HG02610 (cell line): ENCODE measurements around the gene OCA2.

Source experiments
- ATAC-seq: cut with Tn5 transposase; IDR thresholded peaks from one replicate; pipeline ENCODE4 v1.9.1; 2021; ENCODE audit warnings: mild to moderate bottlenecking, moderate library complexity; ENCODE audit not compliant: unreplicated experiment

Gene OCA2

DNA sequence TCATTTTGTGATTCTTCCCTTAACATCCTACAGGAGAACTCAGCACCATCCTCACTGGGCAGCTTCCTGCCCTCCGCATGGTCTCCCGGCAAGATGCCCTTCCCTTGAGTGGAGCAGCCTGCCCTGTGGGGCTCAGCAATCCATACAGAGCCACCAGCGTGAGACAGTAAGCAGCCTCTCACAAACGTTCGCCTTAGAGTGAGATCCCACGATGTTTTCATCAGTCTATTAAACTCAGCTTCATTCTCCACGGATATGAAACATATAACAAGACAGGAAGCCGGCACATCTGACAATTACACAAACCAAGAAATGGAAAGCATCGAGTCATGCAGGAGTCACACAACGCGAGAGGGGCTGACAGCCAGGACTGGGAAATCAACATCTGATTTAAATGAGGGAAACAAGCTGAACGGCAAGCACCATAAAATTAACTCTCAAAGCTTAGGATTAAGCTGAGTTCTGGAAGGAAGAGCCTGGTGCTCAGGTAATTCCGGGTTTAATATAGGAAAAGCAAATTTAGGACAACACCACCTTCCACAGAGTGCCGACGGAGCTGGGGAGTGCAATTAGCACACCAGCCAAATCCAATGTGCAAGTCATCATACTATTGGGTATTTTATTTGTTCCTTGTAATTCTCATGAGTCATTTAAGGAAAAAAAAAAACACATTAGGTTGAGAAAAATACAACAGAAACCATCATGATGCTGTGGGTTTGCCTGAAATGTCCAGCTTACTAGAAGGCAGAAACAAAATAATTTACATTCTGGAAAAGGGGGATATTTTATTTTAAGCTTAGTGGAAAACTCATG, 272.0 kb downstream of the OCA2 start:
- no peak for ATAC-seq

- no peak for ATAC-seq
These were observed 272.7 kb downstream of the OCA2 start for GRCh38 chr15:27826411-27826810.

DNA sequence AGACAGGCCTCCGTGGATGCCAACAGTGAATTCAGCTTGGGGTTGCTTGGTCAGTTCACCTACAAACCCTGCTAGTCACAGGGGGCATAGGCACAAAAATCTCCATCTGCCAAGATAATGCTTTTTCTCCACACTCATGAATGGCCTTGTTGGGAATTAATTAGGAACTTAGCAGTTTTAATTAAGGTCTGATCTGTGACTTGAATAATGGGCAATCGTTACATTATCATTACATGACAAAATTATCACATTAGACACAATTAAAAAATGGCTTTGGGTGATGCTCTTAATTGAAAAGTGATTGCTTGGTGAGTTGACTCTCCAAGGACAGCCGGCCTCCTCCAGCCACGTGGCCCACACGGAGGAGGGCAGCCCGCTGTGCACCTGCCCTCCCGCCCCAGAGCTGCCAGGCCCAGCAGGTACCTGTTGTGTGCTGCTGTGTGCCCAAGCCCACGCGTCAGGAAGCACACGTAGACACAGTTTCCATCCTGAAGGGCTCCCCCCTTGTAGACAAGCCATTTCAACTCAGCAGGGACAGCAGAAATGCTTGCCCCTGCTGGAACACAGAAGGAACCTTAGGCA, 274.2 kb downstream of the OCA2 start:
- ATAC-seq: no peak

DNA sequence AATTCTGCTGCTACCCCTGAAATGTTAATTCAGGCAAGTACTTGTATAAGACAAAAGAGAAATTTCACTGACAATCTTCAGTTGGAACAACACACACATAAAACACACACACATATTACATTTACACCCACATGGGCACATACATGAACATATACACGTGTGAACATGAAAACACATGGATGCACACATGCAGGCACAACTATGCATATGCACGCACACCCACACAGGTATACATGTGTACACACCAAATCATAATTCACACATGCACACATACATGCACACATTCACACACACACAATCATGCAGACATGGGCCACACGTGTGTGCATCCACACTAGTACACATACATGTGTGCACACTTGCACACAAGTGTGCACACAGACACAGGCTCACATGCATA, 277.8 kb downstream of the OCA2 start:
- ATAC-seq: no peak

- no peak for ATAC-seq
These were observed 278.4 kb downstream of the OCA2 start for GRCh38 chr15:27820722-27821121.

DNA sequence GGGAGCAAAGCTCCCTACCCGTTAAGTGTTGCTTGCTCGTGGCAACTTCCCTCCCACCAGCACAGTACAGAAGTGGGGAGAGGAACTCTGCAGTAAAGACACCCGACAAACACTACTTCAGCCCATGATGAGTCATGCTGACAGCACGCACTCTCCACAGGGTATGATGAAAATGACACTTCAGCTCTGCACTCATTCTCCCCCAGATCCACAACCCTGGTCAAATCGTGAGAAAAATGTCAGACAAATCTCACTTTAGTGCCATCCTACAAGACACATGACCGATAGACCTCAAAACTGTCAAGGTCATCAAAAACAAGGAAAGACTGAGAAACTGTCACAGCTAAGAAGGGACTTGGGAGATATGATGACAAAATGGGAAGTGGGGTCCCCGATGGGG, 278.9 kb downstream of the OCA2 start:
- no peak for ATAC-seq

- ATAC-seq: no peak
These were observed 281.9 kb downstream of the OCA2 start for GRCh38 chr15:27817258-27817657.

GRCh38 chr15:27816790-27817189, 282.3 kb downstream of the OCA2 start:
- ATAC-seq: no peak

DNA sequence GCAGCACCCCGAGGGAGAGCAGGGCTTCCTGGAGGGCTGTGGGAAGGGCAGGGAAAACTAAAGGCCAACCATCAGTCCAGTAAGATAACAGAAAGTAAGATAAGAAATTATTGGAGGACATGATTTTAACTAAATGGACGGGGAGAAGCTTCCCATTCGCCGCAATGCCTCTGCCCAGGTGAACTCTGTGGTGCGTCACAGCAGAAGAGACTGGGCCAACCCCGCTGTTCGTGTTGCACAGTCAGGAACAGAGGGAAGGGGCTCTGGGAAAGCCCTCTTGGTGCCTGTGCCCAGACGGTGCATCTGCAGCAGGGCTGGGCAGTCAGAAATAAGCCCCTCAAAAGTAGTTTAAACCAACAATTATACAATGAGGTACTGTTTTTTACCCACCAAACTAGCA, 284.1 kb downstream of the OCA2 start:
- no peak for ATAC-seq

- no peak for ATAC-seq
These were observed 286.0 kb downstream of the OCA2 start for GRCh38 chr15:27813139-27813538.

- ATAC-seq: no peak
These were observed 290.9 kb downstream of the OCA2 start for GRCh38 chr15:27808182-27808581.

DNA sequence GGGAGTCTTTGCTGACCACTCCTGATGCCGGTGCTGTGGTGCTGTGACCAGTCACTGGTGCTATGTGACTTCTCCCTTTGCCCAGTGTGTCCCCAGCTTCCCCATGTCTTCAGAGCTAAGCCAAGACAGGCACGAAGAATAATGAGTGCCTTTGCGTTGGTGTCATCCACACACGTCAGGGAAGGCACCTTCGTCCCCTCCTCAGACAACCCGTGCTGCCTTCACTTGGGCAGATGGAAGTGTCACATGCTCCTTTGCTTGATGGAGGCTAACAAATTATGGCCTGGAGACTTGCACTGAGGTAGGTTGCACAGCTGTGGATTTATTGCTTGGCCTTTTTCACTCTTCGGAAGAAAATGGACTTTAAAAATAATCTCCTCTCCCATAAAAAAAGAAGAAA, 291.8 kb downstream of the OCA2 start:
- ATAC-seq: no peak

DNA sequence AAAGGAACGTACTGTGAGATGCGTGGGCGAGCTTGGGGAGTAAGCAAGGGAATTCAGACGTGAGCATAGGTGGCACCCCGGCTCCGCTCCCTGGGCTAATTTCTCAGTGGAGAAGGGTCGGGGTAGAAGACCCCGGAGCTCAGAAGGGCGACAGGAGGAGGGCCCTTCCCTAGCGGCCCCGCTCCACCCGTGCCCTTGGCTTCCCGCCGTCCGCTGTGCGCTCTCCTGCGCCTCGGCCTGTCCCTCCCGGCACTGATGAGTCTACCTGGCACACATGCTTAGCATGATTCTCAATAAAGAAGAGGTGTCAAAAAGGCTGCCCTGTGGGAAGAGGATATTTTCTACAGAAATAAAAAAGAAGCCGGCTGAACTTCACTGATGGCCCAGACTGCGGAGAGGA, 292.7 kb downstream of the OCA2 start:
- ATAC-seq: no peak

- ATAC-seq: no peak
These were observed 293.6 kb downstream of the OCA2 start for GRCh38 chr15:27805261-27806220.

GRCh38 chr15:27804569-27805260, 294.4 kb downstream of the OCA2 start:
- ATAC-seq: no peak

GRCh38 chr15:27798807-27799206, 300.3 kb downstream of the OCA2 start:
- no peak for ATAC-seq

DNA sequence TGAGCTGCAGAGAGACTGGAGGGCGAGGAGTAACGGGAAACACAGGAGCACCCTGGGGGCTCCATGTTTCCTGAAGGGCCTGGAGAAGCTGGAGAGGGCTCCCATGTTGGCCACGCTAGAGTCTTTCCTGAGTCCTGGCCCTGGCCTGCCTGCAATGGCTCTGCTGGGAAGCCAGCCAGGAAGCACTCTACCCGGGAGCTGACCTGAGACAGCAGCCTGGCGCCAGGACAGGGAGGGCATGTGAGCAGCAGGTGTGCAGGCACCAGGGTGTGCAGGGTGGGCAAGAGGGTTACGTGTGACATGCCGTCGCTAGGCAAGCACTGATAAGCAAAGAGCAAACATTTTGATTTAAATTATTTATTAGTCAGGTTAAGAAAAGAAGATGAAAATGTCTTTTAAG, 301.4 kb downstream of the OCA2 start:
- no peak for ATAC-seq

- ATAC-seq: no peak
These were observed 302.5 kb downstream of the OCA2 start for GRCh38 chr15:27796405-27797320.

DNA sequence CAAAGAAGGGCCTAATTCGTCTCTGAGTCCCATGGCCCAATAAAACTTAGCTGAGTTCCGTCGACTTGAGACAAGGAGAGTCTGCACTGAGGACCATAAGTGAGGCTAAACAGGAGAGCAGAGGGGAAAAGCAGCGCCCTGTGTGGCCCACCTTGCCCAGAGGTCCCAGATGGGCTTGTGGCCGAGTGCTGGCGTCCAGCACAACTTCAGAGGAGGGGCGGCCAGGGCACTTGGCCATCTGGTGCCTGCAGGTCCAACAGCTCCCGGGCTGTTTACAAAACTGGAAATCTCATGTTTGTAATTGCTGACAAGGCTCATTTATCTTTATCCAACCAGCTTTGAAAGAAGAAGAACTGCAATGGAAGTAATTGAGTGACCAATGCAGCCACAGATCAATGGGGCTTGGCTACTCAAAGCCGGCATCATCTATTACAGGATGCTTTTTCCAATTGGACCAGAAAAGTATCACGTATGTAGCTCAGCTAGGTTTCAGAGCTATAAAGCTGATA, 306.3 kb downstream of the OCA2 start:
- ATAC-seq: no peak

DNA sequence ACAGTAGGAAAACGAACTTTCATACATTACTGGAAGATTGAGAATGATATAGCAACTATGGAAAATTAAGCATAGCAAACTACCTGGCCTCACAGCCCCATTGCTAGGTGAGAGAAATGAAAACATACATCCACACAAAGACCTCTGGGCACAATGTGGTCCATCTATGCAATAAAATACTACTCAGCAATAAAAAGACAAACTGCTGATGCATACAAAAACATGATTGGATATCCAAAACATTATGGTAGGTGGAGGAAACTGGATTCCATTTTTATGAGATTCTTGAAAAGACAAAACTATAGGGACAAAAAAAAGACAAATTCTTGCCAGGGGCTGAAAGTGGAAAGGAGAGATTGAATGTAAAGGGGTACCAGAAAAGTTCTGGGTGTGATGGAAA, 308.8 kb downstream of the OCA2 start:
- ATAC-seq: no peak
